BE2C (cell line): ENCODE results near the gene TRPV2.

Experiments used
- DNase-seq: peaks from one replicate; pipeline ENCODE4 v3.0.0-alpha.2; 2020
- H3K27me3 ChIP-seq: fragments of 250-450 bp; sonication (Bioruptor Pico); 2 replicates; pipeline ENCODE4 v1.5.1; 2020; ENCODE audit warnings: mild to moderate bottlenecking
- H3K36me3 ChIP-seq: fragments of 250-450 bp; sonication (Bioruptor Pico); 2 replicates; pipeline ENCODE4 v1.5.1; 2020; ENCODE audit warnings: mild to moderate bottlenecking
- H3K4me1 ChIP-seq: fragments of 250-450 bp; sonication (Bioruptor Pico); 2 replicates; pipeline ENCODE4 v1.5.1; 2020
- H3K4me3 ChIP-seq: 2 replicates; pipeline ENCODE4 v1.5.1; 2011; ENCODE audit warnings: low read depth, low read length
- H3K9me3 ChIP-seq: fragments of 250-450 bp; sonication (Bioruptor Pico); 2 replicates; pipeline ENCODE4 v1.5.1; 2020
- CTCF ChIP-seq: IDR thresholded peaks from 2 replicates; pipeline ENCODE4 v1.5.1; 2012; ENCODE audit warnings: mild to moderate bottlenecking, low read depth, low read length

TRPV2 gene

GRCh38 chr17:16470265-16470664, 54.9 kb downstream of the TRPV2 start:
- H3K27me3 ChIP-seq = no peaks in the 10 kb centered on the region
- no peak for TF ChIP-seq CTCF
- H3K4me1 ChIP-seq = no peaks in the 10 kb centered on the region
- no peaks in the 10 kb centered on the region for H3K9me3 ChIP-seq
- no peak overlapping the region for H3K4me3 ChIP-seq
- H3K36me3 ChIP-seq = no peaks in the 10 kb centered on the region
- no peak for DNase-seq

GRCh38 chr17:16471295-16471694, 55.9 kb downstream of the TRPV2 start:
- H3K4me3 ChIP-seq = no peak overlapping the region
- no peak for DNase-seq
- no peaks in the 10 kb centered on the region for H3K4me1 ChIP-seq
- no peaks in the 10 kb centered on the region for H3K9me3 ChIP-seq
- no peak for TF ChIP-seq CTCF
- H3K36me3 ChIP-seq = no peaks in the 10 kb centered on the region
- no peaks in the 10 kb centered on the region for H3K27me3 ChIP-seq

- H3K9me3 ChIP-seq = no peaks in the 10 kb centered on the region
- no peaks in the 10 kb centered on the region for H3K36me3 ChIP-seq
- H3K4me1 ChIP-seq = no peaks in the 10 kb centered on the region
- no peak overlapping the region for H3K4me3 ChIP-seq
- no peaks in the 10 kb centered on the region for H3K27me3 ChIP-seq
- TF ChIP-seq CTCF = no peak
- no peak for DNase-seq
These were observed 57.2 kb downstream of the TRPV2 start for GRCh38 chr17:16472539-16472938.

- Histone ChIP-seq H3K36me3 (no peaks in the 10 kb centered on the region), H3K9me3 (no peaks in the 10 kb centered on the region), H3K27me3 (no peaks in the 10 kb centered on the region), H3K4me1 (no peaks in the 10 kb centered on the region), H3K4me3 (no peak overlapping the region)
- no peak for DNase-seq
- TF ChIP-seq CTCF = no peak
These were observed 58.0 kb downstream of the TRPV2 start for GRCh38 chr17:16473044-16474011.

GRCh38 chr17:16474012-16474725, 58.8 kb downstream of the TRPV2 start:
- no peak overlapping the region for H3K4me3 ChIP-seq
- TF ChIP-seq CTCF = no peak
- no peaks in the 10 kb centered on the region for H3K4me1 ChIP-seq
- DNase-seq = no peak
- no peaks in the 10 kb centered on the region for H3K36me3 ChIP-seq
- H3K27me3 ChIP-seq = no peaks in the 10 kb centered on the region
- H3K9me3 ChIP-seq = no peaks in the 10 kb centered on the region
